T-helper 17 cell (primary cell): ENCODE measurements around the gene POMT1. TPM values are rescaled to one million over a fixed set of nuclear protein-coding genes. Genes with fewer than 3 reads are reported as not detected.
A peak's percentile ranks its signal among the peaks of the same experiment; 100 is the strongest.
"Not testable (repeated sequence)": the region's sequence is repeated elsewhere in the genome, so short reads cannot be mapped to it uniquely, and the experiment has no call there.

Experiments
- ATAC-seq: fragments of 150-1000 bp; cut with Tn5 transposase; 2 replicates; pipeline ENCODE4 v1.10.0; 2021; ENCODE audit warnings: mild to moderate bottlenecking, moderate library complexity
- DNase-seq, 3 donors: peaks; one replicate each; pipeline versions ENCODE4 v3.0.0 to v3.0.0-alpha.2; 2020 to 2021
- H3K9me3 ChIP-seq: one replicate; pipeline ENCODE4 v1.7.0; 2013; ENCODE audit warnings: low read length, mild to moderate bottlenecking; ENCODE audit not compliant: control insufficient read depth, poor library complexity, severe bottlenecking
- H3K27ac Mint-ChIP-seq: one replicate; pipeline ENCODE4 v1.8.0; 2022; ENCODE audit warnings: mild to moderate bottlenecking, moderate library complexity, mixed read lengths
- H3K27me3 Mint-ChIP-seq: one replicate; pipeline ENCODE4 v1.8.0; 2022; ENCODE audit warnings: mixed read lengths
- H3K36me3 Mint-ChIP-seq: one replicate; pipeline ENCODE4 v1.8.0; 2022; ENCODE audit warnings: low read depth, mixed read lengths
- H3K4me1 Mint-ChIP-seq: one replicate; pipeline ENCODE4 v1.8.0; 2022; ENCODE audit warnings: mild to moderate bottlenecking, mixed read lengths
- H3K4me3 Mint-ChIP-seq: one replicate; pipeline ENCODE4 v1.8.0; 2022; ENCODE audit warnings: mild to moderate bottlenecking, moderate library complexity, mixed read lengths
- total RNA-seq, 4 donors: library from RNA in 2 of 4; stranded (reverse) in 2 of 4; gene quantifications; one replicate each; pipeline ENCODE4 v1.2.3 and lab custom pipeline; 2022 to 2026

Gene POMT1
- total RNA-seq, 2 donors from 2014 or later = 50.0 to 54.0 TPM

- not testable (repeated sequence) for H3K4me1 Mint-ChIP-seq, ATAC-seq, H3K9me3 ChIP-seq, H3K27ac Mint-ChIP-seq, H3K27me3 Mint-ChIP-seq, DNase-seq, H3K4me3 Mint-ChIP-seq
- H3K36me3 Mint-ChIP-seq = peaks cover 14% of the 10 kb centered on the region
Measured at GRCh38 chr9:131472085-131472484, 30.6 kb upstream of the POMT1 start.

GRCh38 chr9:131473198-131473885 is 29.4 kb upstream of the POMT1 start:
- DNase-seq = no peak

GRCh38 chr9:131473891-131474290 is 28.8 kb upstream of the POMT1 start:
- DNase-seq = no peak
- H3K9me3 ChIP-seq = no peaks in the 10 kb centered on the region
- no peak for ATAC-seq
- Mint-ChIP-seq H3K36me3 (peaks cover 14% of the 10 kb centered on the region), H3K4me3 (no peak overlapping the region), H3K27me3 (no peaks in the 10 kb centered on the region), H3K4me1 (peaks cover 5% of the 10 kb centered on the region), H3K27ac (peak overlapping the region; percentile 92)

More at GRCh38 chr9:131473198-131473885, 29.4 kb upstream of the POMT1 start:
- ATAC-seq = no peak
- H3K27ac Mint-ChIP-seq = peak overlapping the region; percentile 37
- peaks cover 14% of the 10 kb centered on the region for H3K36me3 Mint-ChIP-seq
- no peaks in the 10 kb centered on the region for H3K27me3 Mint-ChIP-seq
- no peak overlapping the region for H3K4me3 Mint-ChIP-seq
- no peaks in the 10 kb centered on the region for H3K9me3 ChIP-seq
- H3K4me1 Mint-ChIP-seq = peaks cover 4% of the 10 kb centered on the region

- Mint-ChIP-seq H3K4me3 (no peak overlapping the region), H3K27ac (peak overlapping the region; percentile 92), H3K4me1 (peaks cover 5% of the 10 kb centered on the region), H3K27me3 (no peaks in the 10 kb centered on the region), H3K36me3 (peaks cover 14% of the 10 kb centered on the region)
- H3K9me3 ChIP-seq = no peaks in the 10 kb centered on the region
- ATAC-seq (no peak), DNase-seq (no peak)
Measured at GRCh38 chr9:131474711-131475110, 28.0 kb upstream of the POMT1 start.

- no peaks in the 10 kb centered on the region for H3K27me3 Mint-ChIP-seq
- peak overlapping the region; percentile 3 for H3K4me3 Mint-ChIP-seq
- no peak for ATAC-seq
- H3K27ac Mint-ChIP-seq = peak overlapping the region; percentile 92
- H3K9me3 ChIP-seq = no peaks in the 10 kb centered on the region
- H3K4me1 Mint-ChIP-seq = peaks cover 5% of the 10 kb centered on the region
- peaks cover 12% of the 10 kb centered on the region for H3K36me3 Mint-ChIP-seq
- no peak for DNase-seq
Measured at GRCh38 chr9:131475111-131475955, 27.4 kb upstream of the POMT1 start.

GRCh38 chr9:131475956-131476776 is 26.6 kb upstream of the POMT1 start:
- no peak overlapping the region for H3K27ac Mint-ChIP-seq
- ATAC-seq = no peak
- H3K4me1 Mint-ChIP-seq = peaks cover 5% of the 10 kb centered on the region
- peaks cover 12% of the 10 kb centered on the region for H3K36me3 Mint-ChIP-seq
- H3K9me3 ChIP-seq = no peaks in the 10 kb centered on the region
- DNase-seq = no peak
- H3K4me3 Mint-ChIP-seq = peak overlapping the region; percentile 3
- no peaks in the 10 kb centered on the region for H3K27me3 Mint-ChIP-seq

- ATAC-seq (no peak), DNase-seq (no peak)
- H3K27ac Mint-ChIP-seq = peak overlapping the region; percentile 69
- H3K4me3 Mint-ChIP-seq = no peak overlapping the region
- H3K36me3 Mint-ChIP-seq = peaks cover 12% of the 10 kb centered on the region
- H3K9me3 ChIP-seq = no peaks in the 10 kb centered on the region
- H3K27me3 Mint-ChIP-seq = no peaks in the 10 kb centered on the region
- H3K4me1 Mint-ChIP-seq = peaks cover 5% of the 10 kb centered on the region
Measured at GRCh38 chr9:131476777-131477345, 25.9 kb upstream of the POMT1 start.

GRCh38 chr9:131477367-131477766 is 25.4 kb upstream of the POMT1 start:
- peaks cover 14% of the 10 kb centered on the region for H3K36me3 Mint-ChIP-seq
- no peaks in the 10 kb centered on the region for H3K27me3 Mint-ChIP-seq
- H3K4me1 Mint-ChIP-seq = peaks cover 8% of the 10 kb centered on the region
- no peak overlapping the region for H3K4me3 Mint-ChIP-seq
- ATAC-seq (no peak), DNase-seq (no peak)
- H3K9me3 ChIP-seq = no peaks in the 10 kb centered on the region
- peak overlapping the region; percentile 69 for H3K27ac Mint-ChIP-seq

GRCh38 chr9:131477816-131478419 is 24.8 kb upstream of the POMT1 start:
- peak overlapping the region; percentile 69 for H3K27ac Mint-ChIP-seq
- no peaks in the 10 kb centered on the region for H3K9me3 ChIP-seq
- ATAC-seq (no peak), DNase-seq (no peak)
- no peak overlapping the region for H3K4me3 Mint-ChIP-seq
- H3K36me3 Mint-ChIP-seq = peaks cover 11% of the 10 kb centered on the region
- H3K27me3 Mint-ChIP-seq = no peaks in the 10 kb centered on the region
- peaks cover 5% of the 10 kb centered on the region for H3K4me1 Mint-ChIP-seq

GRCh38 chr9:131478421-131478868 is 24.3 kb upstream of the POMT1 start:
- Mint-ChIP-seq H3K36me3 (peaks cover 9% of the 10 kb centered on the region), H3K4me1 (peaks cover 5% of the 10 kb centered on the region), H3K4me3 (no peak overlapping the region), H3K27me3 (no peaks in the 10 kb centered on the region), H3K27ac (peak overlapping the region; percentile 69)
- DNase-seq (peak; percentile 33 to 52 (median 34)), ATAC-seq (peak; percentile 59)
- no peaks in the 10 kb centered on the region for H3K9me3 ChIP-seq

GRCh38 chr9:131478911-131479310 is 23.8 kb upstream of the POMT1 start:
- Mint-ChIP-seq H3K4me1 (peaks cover 5% of the 10 kb centered on the region), H3K4me3 (peak overlapping the region; percentile 33), H3K36me3 (peaks cover 7% of the 10 kb centered on the region), H3K27me3 (no peaks in the 10 kb centered on the region), H3K27ac (no peak overlapping the region)
- DNase-seq (no peak), ATAC-seq (no peak)
- H3K9me3 ChIP-seq = no peaks in the 10 kb centered on the region

- Mint-ChIP-seq H3K4me1 (peaks cover 5% of the 10 kb centered on the region), H3K27ac (no peak overlapping the region), H3K27me3 (no peaks in the 10 kb centered on the region), H3K36me3 (peaks cover 2% of the 10 kb centered on the region), H3K4me3 (no peak overlapping the region)
- no peak for ATAC-seq
- H3K9me3 ChIP-seq = no peaks in the 10 kb centered on the region
- DNase-seq = no peak
Measured at GRCh38 chr9:131480258-131480657, 22.5 kb upstream of the POMT1 start.
